ENCODE data around the gene GRB10.

DNA sequence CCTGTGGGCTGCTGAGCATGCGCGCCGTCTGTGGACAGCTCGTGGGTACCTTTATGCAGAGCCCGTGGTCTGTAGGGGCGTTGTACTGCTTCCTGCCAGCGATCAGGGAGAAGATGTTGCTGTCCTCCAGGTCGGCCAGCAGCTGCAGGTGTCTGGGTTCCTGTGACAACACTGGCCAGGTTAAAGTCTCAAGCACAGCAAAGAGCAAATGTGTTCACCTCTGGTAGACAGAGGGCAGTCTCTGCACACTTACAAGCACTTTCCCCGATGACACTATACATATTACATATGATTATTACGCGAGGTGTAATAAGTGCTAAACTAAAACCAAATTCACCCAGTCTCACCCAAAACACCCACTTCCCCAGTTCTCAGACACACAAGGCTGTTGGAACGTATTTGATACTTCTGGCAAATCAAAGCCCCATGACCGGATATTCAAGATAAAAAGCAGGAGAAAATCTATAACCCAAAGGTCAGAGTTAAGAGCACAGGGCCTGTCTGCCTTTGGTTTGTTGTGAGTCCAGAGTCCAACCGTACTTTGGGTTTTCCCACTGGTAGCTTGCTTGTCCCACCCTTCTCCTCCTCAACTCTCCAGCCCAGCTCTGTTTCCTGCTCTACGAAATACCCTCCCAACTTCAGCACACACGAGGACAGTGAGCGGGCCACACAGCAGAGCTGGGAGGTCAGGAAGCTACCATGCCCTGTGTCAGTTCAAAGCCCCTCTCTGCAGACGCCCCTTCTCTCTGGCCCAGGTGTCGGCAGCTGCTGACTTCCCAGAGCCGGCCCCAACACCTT lies 167.8 kb downstream of the GRB10 start:
- TF ChIP-seq, protein P1, sequence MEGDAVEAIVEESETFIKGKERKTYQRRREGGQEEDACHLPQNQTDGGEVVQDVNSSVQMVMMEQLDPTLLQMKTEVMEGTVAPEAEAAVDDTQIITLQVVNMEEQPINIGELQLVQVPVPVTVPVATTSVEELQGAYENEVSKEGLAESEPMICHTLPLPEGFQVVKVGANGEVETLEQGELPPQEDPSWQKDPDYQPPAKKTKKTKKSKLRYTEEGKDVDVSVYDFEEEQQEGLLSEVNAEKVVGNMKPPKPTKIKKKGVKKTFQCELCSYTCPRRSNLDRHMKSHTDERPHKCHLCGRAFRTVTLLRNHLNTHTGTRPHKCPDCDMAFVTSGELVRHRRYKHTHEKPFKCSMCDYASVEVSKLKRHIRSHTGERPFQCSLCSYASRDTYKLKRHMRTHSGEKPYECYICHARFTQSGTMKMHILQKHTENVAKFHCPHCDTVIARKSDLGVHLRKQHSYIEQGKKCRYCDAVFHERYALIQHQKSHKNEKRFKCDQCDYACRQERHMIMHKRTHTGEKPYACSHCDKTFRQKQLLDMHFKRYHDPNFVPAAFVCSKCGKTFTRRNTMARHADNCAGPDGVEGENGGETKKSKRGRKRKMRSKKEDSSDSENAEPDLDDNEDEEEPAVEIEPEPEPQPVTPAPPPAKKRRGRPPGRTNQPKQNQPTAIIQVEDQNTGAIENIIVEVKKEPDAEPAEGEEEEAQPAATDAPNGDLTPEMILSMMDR (IDR thresholded peaks at IDR 0.05), result peak in 3 of 4 experiments; percentile 25 to 35 (median 33)
- TF ChIP-seq POLR2A (IDR thresholded peaks at IDR 0.05), result no peak

Measured in uterus (tissue), 2 donors.